ENCODE data around the gene GNB5.
"Not testable (repeated sequence)": the region's sequence is repeated elsewhere in the genome, so short reads cannot be mapped to it uniquely, and the experiment has no call there.

GNB5 gene

DNA sequence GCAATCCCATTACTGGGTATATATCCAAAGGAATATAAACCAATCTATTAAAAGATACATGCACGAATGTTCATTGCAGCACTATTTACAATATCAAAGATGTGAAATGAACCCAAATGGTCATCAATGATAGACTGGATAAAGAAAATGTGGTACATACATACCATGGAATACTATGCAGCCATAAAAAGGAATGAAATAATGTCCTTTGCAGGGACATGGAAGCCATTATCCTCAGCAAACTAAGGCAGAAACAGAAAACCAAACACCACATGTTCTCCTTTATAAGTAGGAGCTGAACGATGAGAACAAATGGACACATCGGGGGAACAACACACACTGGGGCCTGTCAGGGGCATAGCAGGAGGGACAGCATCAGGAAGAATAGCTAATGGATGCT, 21.0 kb downstream of the GNB5 start:
- not testable (repeated sequence) for DNase-seq (ENCODE audit: low read depth in 2 of 2)

DNA sequence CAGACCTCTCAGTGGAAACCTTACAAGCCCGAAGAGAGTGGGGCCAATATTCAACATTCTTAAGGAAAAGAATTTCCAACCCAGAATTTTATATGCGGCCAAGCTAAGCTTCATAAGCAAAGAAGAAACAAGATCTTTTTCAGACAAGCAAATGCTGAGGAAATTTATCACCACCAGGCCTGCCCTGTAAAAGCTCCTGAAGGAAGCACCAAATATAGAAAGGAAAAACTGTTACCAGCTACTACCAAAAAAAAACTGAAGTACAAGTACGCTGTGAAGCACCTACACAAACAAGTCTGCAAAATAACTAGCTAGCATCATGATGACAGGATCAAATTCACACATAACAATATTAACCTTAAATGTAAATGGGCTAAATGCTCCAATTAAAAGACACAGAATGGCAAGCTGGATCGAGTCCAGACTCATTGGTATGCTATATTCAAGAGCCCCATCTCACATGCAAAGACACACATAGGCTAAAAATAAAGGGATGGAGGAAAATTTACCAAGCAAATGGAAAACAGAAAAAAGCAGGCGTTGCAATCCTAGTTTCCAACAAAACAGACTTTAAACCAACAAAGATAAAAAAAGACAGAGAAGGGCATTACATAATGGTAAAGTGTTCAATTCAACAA, 25.6 kb downstream of the GNB5 start:
- DNase-seq (ENCODE audit: low read depth in 2 of 2): not testable (repeated sequence)

DNA sequence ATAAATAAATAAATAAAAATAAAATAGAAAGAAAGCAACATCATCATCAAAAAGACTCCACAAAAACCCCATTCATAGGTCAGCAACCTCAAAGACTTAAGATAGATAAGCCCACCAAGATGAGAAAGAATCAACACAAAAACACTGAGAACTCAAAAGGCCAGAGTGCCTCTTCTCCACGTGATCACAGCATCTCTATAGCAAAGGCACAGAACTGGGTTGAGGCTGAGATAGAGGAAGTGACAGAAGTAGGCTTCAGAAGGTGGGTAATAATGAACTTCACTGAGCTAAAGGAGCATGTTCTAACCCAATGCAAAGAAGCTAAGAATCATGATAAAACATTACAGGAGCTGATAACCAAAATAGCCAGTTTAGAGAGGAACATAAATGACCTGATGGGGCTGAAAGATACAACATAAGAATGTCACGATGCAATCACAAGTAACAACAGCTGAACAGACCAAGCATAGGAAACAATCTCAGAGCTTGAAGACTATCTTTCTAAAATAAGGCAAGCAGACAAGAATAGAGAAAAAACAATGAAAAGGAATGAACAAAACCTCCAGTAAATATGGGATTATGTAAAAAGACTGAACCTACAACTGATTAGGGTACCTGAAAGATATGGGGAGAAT, 26.4 kb downstream of the GNB5 start:
- no peak for DNase-seq (ENCODE audit: low read depth in 2 of 2)

DNA sequence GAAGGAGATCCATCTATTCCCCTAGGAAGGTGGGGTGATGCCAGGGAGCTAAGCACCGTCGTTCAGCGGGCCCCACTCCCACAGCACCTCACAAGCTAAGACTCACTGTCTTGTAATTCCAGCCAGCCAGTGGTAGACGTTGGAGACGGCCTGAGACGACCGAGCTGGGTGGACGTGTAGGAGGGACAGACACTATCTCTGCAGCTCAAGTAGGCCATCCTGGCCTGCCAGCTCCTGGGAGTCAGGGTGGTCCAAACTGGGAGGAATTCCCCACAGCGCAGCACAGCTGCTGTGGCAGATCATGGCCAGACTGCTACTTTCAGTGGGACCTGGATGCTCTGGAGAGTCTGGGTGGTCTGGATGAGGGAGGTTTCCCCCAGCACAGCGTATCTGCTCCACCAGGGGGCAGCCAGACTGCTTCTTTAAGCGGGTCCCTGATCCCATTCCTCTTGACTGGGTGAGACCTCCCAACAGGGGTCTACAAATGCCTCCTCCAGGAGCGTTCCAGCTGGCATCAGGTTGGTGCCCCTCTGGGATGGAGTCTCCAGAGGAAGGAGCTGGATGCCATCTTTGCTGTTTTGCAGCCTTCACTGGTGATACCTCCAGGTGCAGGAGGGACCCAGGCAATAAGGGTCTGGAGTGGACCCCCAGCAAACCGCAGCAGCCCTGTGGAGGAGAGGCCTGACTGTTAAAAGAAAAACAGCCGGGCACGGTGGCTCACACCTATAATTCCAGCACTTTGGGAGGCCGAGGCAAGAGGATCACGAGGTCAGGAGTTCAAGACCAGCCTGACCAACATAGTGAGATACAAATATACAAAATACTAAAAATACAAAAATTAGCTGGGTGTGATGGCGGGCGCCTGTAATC, 27.6 kb downstream of the GNB5 start:
- no peak for DNase-seq (ENCODE audit: low read depth in 2 of 2)

DNA sequence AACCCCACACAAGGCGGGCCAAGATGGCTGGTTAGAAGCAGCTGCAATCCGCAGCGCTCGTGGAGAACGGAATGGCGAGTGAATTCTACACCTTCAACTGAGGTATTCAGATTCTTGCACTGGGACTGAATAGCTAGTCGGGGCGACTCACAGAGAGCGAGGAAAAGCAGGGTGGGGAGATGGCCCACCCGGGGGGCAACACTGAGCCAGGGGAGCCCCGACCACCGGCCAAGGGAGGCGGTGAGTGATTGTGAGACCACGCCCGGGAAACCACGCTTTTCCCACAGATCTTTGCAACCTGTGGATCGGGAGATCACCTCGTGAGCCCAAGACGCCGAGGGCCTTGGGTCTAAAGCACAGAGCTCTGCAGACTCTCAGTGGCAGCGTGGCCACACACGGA, 28.3 kb downstream of the GNB5 start:
- no peak for DNase-seq (ENCODE audit: low read depth in 2 of 2)

DNA sequence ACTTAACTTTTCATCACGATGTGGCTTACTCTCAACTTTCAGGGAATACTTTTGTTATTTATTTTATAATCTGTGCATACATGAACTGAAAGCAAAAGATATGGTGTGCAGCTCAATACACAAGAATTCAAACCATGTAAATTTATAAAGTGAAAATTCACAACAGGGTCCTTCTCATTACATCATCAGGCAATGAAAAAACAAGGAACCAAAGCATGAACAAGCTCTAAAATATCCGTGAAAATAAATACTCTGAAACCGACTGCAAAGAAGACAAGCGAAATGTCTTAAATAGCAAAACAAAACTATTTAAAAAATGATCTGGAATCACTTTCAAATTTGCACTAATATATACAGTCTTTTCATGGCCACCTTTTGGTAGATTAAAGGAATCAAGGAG, 28.9 kb downstream of the GNB5 start:
- no peak for DNase-seq (ENCODE audit: low read depth in 2 of 2)

DNA sequence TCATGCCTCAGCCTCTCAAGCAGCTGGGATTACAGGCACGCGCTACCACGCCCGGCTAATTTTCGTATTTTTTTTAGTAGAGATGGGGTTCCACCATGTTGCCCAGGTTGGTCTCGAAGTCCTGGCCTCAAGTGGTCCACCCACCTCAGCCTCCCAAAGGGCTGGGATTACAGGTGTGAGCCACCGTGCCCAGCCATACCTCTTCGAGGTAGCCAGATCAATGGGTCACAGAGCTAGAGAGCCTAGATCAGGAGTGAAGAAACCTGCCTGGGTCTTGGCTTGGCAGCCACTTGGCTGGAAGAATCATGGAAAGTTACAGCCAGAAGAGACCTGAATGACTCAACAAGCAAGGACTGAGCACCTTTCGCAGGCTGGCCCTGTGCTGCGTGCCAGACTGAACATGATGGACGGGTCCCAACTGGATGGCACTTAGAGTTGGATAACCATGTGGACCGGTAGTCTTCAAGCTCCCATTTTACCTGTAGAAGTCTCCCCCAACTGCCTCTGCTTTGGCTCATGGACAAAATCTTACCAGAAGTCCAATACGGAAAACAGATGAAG, 29.7 kb downstream of the GNB5 start:
- DNase-seq (ENCODE audit: low read depth in 2 of 2): no peak

DNA sequence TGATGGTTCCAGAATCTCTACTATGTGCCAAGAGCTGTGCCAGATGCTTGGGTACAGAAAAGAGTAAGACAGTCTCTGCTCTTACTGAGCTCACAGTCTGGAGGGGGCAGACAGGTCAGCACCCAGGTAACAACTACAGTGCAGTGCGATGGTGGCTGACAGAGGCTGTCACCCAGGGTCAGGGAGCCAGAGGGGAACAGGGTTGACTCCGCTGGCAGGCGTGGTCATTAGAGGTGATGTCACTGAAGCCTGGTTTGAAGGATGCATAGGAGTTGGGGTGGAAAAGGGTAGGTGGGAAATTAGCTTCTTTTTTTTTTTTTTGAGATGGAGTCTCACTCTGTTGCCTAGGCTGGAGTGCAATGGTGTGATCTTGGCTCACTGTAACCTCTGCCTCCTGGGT, 31.5 kb downstream of the GNB5 start:
- no peak for DNase-seq (ENCODE audit: low read depth in 2 of 2)

DNA sequence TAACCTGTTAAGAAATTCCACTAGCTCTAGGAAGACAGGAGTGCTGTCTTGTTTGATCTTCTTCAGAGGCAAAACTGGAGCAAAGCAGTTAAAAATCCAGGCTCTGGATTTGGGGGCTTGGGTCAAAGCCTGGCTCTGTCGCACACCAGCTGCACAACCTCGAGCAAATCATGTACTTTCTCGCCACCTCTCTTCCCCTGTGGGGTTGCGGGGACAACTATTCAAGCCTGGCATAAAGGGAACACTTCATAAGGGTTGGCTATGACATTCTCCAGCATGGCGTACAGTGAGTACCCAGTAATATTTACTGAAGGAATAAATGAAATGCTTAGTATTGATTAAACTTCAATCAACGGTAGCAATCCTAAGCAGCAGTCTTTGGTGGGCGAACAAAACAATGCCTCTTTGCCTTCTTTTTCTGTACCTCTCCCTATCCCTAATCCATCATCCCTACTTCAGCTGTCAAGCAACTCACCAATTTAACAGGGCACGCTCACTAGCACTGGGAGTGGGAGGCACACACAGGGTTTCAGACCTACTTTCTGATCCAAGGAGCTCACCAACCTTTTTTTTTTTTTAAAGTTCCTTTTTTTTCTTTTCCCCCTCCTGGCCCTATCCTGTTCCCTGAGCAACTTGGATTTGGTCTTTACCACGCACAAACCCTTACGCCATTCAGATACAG, 33.0 kb downstream of the GNB5 start:
- no peak for DNase-seq (ENCODE audit: low read depth in 2 of 2)

DNA sequence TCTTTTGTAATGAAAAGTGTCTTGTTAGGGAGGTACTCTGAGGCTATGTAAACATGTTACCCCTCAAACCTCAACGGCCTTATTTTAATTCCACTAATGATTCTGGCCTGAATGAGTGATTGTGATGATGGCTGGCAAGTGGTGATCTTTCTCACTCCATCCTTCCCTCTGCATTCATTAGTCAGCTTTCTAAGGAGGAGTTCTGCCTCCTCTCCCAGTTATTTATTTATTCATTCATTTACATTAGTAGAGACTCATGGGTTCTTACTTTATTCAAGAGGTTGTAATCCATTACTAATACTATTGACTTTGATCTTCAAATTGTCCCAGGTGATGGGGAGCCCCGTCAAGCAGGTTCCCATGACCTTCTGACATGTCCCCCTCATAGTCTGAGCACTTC, 35.3 kb downstream of the GNB5 start:
- no peak for DNase-seq (ENCODE audit: low read depth in 2 of 2)

DNA sequence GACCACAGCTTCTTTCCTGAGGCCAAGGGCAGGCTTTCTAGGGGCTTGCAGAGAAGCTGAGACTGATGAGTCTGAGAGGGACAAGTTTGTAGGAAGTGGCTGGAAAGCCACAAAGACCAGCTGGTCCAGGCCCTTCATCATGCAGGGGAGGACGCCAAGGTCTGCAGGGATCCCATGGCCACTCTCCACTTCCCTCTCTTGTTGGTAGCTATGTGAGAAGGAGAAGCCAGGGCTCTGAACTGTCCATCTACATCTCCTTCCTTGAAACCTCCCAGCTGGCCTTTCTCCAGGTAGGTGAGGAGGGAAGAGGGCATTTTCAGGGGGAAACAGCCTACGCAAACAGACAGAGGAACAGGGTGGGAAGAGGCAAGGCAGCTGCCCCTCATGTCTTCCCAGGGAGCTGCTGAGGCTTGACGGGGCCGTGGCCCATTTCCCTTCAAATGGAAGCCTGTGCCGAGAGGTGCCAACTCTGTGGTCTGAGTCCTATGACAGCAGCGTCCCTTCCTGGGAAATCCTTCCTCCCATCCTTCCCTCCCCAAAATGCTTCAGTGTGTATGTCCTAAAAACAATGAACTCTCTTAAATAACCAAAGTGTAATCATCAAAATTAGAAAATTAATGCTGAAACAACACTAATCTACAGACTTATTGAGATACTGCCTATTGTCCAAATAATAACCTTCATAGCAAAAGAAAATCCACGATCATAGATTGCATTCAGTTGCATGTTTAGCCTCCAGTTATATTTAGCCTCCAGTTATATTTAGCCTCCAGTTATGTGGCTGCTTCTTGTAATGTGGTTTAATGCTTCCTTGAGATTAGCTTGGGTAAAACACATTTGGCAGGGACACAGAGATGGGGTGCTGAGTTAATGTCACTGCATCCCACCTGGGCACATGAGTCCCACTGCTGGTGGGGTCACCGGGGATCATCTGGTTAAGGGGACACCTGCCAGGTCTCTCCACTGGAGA, 36.0 kb downstream of the GNB5 start:
- DNase-seq (ENCODE audit: low read depth in 2 of 2): no peak

DNA sequence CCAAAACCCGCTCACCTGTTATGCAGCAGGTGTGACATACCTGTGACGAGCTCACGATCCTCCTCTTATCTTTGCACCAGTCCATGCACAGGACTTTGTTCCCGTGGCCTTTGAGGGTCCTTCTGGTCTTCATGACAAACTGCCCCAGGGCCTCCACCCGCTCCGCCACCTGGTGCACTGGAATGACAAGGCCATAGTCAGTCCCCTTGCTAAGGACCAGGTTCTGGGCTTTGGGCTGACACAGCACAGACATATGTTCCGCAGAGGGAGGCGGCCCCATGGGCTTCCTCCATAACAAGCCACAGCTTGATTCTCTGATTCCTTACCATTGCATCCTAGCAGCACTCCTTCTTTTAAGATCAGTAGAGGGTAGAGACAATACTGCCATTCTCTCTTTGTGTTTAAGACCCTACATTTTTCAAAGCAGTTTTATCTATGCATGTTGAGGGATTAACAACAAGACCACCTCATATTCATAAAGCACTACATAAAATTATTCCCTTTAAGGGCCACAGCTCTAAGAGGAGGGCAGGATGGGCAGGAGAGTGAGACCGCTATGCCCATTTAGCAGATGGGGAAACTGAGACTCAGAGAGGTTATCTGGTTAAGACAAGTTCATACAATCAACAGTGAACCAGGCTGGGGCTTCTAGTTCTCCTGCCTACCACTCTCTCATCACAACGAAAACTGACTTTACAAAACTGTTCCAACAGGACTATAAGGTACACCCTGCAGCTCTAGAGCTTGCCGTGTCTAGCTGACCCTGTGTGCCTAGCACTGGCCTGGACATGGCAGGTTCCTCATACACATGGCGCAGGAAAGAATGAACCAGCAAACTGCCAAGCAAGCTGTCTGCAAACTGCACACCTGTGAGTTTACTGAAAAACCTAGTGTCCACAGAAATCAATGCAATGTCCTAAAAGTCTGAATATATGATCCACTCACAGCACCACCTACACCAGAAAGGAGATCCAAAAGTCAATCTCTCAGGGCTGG, 37.0 kb downstream of the GNB5 start:
- no peak for DNase-seq (ENCODE audit: low read depth in 2 of 2)

DNA sequence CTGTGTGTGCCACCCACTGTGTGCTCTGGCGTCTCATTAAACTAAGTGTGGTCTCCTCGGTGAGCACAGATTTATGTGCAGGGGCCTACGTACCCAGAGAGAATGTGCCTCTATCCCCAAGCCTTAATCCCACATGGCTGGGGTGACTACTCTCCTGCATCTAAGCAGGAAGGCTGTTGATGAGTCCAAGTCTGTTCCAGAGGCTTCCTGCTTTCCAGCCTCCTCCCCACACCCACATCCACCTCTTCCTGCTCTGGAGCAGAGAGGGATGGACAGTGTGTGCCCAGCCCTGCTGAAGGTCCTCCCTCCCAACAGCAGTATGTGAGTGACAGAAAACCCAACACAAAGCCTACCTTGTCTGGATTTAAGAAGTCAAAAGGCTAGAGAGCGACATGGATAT, 39.8 kb downstream of the GNB5 start:
- DNase-seq (ENCODE audit: low read depth in 2 of 2): no peak

DNA sequence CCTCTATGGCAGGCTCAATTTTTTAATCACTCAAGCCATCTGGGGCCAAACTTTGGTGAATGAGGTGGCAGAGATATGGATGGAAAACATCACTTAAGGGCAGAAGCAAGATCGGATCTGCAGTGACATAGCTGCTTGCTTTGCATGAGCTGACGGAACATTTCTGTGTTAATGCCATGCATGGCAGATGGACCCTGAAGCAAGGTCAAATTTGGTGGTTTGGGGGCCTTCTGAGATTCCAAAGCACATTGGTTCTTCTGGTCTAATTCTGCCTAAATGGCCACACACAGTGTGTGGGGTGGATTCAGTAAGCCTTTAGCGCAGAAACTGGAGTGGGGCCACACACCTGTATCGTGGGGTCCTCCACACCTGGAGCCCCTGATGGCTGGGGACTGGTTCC, 40.3 kb downstream of the GNB5 start:
- no peak for DNase-seq (ENCODE audit: low read depth in 2 of 2)

DNA sequence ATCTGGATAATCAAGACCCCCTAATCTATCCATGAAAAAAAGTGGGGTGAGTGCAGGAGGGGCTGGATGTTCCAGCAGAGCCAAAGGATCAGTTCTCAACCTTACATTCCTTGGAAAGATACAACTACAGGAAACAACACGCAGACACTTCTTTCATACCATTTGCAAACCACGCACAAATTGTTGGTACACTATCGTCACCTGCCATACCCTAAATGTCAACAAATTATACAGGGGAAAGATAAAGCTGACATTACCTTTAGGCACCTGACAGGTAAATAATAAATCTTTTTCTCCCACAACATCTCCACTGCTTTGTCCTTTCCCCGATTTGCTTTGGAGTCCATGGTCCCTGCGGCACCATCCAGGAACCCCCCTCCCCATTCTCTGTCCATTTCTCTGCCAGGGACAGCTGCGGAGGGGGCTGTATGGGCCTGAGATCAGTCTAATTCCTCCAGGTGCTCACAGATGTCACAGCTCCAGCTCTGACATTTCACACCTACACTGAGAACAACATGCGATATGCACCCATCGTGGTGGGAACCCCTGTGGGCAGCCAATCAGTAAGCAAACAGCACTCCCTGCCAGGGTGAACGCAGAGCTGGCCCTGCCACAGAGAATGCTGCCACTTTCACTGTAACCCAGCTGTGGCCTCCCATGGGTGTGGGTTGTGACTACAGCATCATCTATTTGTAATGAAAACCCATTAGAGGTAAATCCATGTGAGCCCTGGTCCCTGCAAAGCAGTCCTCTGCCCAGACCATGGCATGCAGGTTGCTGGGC, 41.0 kb downstream of the GNB5 start:
- DNase-seq (ENCODE audit: low read depth in 2 of 2): no peak

DNA sequence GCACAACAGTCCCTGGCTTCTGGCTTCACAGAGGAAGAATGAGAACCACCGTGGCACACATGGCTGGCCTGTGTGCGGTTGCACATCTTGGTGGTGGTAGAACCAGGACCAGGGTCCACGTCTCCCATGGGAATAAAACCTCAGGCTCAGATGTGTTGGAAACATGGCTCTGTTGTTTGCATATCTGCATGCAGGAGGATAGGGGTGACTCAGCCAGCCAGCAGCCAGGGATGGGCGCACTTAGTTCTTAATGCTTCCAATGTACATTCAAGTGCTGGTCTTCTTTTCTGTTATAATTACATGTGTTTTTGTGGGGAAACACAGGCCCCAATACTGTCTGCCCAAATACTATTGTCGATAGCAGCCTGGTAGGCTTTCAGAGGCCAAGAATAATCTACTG, 42.8 kb downstream of the GNB5 start:
- DNase-seq (ENCODE audit: low read depth in 2 of 2): no peak

DNA sequence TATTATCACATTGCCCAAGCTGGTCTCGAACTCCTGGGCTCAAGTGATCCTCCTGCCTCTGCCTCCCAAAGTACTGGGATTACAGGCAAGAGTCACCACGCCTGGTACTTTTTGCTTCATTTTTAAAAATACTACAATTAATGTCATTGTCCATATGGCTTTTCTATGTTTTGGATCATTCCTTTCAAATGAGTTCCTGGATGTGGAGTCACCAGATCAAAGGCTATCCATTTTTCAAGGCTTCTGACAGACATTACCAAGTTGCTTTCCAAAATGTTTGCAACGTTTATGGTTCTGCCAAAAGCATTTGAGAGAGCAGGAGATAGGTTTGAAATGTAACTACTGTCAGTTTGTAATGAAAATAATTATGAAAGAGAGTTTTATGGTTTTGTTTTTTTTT, 44.4 kb downstream of the GNB5 start:
- no peak for DNase-seq (ENCODE audit: low read depth in 2 of 2)

DNA sequence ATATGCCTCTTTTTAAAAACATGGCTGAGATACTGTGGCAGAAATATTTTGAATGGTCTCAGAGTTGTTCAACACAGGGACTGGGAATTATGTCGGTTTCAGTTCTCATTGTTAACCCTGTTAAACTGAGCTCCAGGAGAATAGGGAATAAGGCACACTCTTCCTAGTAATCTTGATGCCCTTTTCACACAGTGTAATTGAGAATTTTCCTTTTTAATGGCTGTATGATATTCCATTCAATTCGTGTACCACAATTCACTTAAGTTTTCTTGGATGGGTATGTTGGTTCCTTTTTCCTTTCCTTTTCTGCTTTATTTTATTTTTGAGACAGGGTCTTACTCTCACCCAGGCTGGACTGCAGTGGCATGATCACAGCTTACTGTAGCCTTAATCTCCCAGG, 44.9 kb downstream of the GNB5 start:
- DNase-seq (ENCODE audit: low read depth in 2 of 2): no peak

DNA sequence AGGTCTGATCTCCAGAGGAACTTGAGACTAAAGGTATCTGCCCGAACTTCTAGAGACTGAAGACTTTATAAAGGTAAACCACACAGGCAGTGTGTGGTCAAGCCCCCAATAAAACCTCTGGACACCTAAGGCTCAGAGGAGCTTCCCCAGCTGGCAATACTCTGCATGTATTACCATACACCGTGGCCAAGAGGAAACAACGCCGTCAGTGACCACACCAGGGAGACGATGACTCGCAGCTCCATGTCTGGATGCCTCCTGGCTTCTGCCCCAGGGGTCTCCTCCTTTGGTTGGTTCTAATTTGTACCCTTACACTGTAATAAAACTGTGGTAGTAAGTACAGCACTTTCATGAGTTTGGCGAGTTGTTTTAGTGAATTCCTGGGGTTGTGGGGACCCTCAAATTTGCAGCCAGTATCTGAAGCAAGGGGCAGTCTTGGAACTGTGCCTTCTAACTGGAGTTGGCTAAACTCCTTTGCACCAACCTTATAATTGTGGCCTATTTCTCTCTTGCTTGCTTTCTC, 46.5 kb downstream of the GNB5 start:
- no peak for DNase-seq (ENCODE audit: low read depth in 2 of 2)
